ENCODE results near the gene NHSL2. TPM values are rescaled to one million over a fixed set of nuclear protein-coding genes. Genes with fewer than 3 reads are reported as not detected.

NHSL2 gene
- polyA plus RNA-seq, 3 donors: 16.6 to 39.8 (median 22.8) TPM

DNA sequence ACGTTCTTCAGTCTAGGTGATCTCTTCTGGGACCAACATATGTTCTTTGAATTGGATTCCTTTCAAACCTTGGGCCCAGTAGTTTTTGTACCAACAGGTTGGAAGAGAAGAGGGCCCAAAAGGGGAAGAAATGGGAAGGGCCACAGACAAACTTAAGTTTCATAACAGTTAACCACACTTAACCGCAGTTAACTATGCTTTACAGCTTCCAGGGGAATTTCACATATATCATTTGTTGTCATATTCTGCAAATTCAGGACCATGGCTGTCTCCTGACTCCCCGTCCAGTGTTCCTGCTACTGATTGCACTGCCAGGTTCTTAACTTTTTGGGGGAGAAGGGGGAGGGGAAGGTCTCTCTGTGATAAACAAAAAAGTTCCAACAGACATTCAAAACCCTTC lies 186.5 kb downstream of the NHSL2 start:
- Histone ChIP-seq H3K4me3 (replicated peaks in 1 of 3; ENCODE audit: low read depth in 2 of 3, low read length in 3 of 3) (peak overlapping the region in 1 of 3 experiments; percentile 29), H3K27ac (ENCODE audit: low read depth in 1 of 2, low read length in 2 of 2) (peak overlapping the region; percentile 77 to 83), H3K4me1 (ENCODE audit: control insufficient read depth in 1 of 2, insufficient read depth in 2 of 2, low read length in 2 of 2) (peaks cover 63 to 73% of the 10 kb centered on the region in 2 donors), H3K79me2 (ENCODE audit: insufficient read depth, low read length) (peaks cover 12% of the 10 kb centered on the region), H3K4me2 (replicated peaks; ENCODE audit: extremely low read depth, low read length, poor library complexity, severe bottlenecking) (peak overlapping the region; percentile 26), H3K36me3 (replicated peaks in 1 of 2; ENCODE audit: control insufficient read depth in 1 of 2, insufficient read depth in 2 of 2, low read length in 2 of 2) (no peaks in the 10 kb centered on the region), H3K9me3 (replicated peaks in 1 of 2; ENCODE audit: control insufficient read depth in 1 of 2, insufficient read depth in 1 of 2, low read length in 2 of 2) (no peaks in the 10 kb centered on the region), H3K27me3 (ENCODE audit: control insufficient read depth in 2 of 2, insufficient read depth in 2 of 2, low read length in 2 of 2) (peaks cover 0 to 8% of the 10 kb centered on the region in 2 donors), H4K20me1 (ENCODE audit: insufficient read depth, low read length) (no peaks in the 10 kb centered on the region), H3K9ac (ENCODE audit: insufficient read depth, low read length, poor library complexity, severe bottlenecking) (peak overlapping the region; percentile 2), H2AFZ (ENCODE audit: insufficient read depth, low read depth, low read length, poor library complexity, severe bottlenecking) (no peak overlapping the region)
- peaks cover 0 to 10% (median 3%) of the 10 kb centered on the region in 7 donors for H3K9me3 Mint-ChIP-seq
- peaks cover 52% of the 10 kb centered on the region for H3K4me1 Mint-ChIP-seq
- H3K36me3 Mint-ChIP-seq: no peaks in the 10 kb centered on the region
- peak; percentile 57 to 81 (median 77) for DNase-seq
- peak overlapping the region; percentile 95 to 98 (median 97) for H3K27ac Mint-ChIP-seq
- intact Hi-C loops (cut with micrococcal nuclease): no loop called here
- H3K27me3 Mint-ChIP-seq (ENCODE audit: low read depth in 3 of 3): peaks cover 0 to 29% (median 0%) of the 10 kb centered on the region in 3 donors
- H3K4me3 Mint-ChIP-seq: peak overlapping the region in 1 of 2 donors; percentile 51
- WGBS (ENCODE audit: insufficient coverage): no CpG with 5 or more reads among the region's 3 CpGs
- TF ChIP-seq, protein P1, sequence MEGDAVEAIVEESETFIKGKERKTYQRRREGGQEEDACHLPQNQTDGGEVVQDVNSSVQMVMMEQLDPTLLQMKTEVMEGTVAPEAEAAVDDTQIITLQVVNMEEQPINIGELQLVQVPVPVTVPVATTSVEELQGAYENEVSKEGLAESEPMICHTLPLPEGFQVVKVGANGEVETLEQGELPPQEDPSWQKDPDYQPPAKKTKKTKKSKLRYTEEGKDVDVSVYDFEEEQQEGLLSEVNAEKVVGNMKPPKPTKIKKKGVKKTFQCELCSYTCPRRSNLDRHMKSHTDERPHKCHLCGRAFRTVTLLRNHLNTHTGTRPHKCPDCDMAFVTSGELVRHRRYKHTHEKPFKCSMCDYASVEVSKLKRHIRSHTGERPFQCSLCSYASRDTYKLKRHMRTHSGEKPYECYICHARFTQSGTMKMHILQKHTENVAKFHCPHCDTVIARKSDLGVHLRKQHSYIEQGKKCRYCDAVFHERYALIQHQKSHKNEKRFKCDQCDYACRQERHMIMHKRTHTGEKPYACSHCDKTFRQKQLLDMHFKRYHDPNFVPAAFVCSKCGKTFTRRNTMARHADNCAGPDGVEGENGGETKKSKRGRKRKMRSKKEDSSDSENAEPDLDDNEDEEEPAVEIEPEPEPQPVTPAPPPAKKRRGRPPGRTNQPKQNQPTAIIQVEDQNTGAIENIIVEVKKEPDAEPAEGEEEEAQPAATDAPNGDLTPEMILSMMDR (IDR thresholded peaks at IDR 0.05): no peak

DNA sequence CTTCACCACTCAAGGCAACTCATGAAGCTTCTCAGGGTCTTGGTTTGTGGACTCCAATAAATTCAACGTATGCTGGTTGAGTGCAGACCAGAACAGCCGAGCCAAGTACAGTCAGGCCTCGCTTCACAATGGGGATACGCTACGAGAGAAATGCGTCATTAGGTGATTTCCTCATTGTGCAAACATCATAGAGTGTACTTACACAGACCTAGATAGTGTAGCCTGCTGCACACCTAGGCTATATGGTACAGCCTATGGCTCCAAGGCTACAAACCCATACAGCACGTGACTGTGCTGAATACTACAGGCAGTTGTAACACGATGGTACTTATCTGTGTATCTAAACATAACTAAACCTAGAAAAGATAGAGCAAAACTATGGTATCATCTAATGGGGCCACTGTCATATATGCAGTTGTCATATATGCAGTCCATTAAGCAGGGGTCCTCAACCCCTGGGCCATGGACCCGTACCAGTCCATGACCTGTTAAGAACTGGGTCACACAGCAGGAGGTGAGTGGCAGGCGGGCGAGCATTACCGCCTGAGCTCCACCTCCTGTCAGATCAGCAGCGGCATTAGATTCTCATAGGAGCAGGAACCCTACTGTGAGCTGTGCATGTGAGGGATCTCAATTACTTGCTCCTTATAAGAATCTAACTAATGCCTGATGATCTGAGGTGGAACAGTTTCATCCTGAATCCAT lies 189.6 kb downstream of the NHSL2 start:
- H2AFZ ChIP-seq (ENCODE audit: insufficient read depth, low read depth, low read length, poor library complexity, severe bottlenecking): no peak overlapping the region
- H3K4me2 ChIP-seq (replicated peaks; ENCODE audit: extremely low read depth, low read length, poor library complexity, severe bottlenecking): peak overlapping the region; percentile 73
- H4K20me1 ChIP-seq (ENCODE audit: insufficient read depth, low read length): no peaks in the 10 kb centered on the region
- peaks cover 84 to 97% of the 10 kb centered on the region in 2 donors for H3K4me1 ChIP-seq (ENCODE audit: control insufficient read depth in 1 of 2, insufficient read depth in 2 of 2, low read length in 2 of 2)
- DNase-seq: peak; percentile 63 to 86 (median 83)
- H3K79me2 ChIP-seq (ENCODE audit: insufficient read depth, low read length): peaks cover 43% of the 10 kb centered on the region
- TF ChIP-seq, protein P1 (IDR thresholded peaks at IDR 0.05): no peak
- no peaks in the 10 kb centered on the region for H3K36me3 ChIP-seq (replicated peaks in 1 of 2; ENCODE audit: control insufficient read depth in 1 of 2, insufficient read depth in 2 of 2, low read length in 2 of 2)
- peaks cover 0 to 8% (median 3%) of the 10 kb centered on the region in 7 donors for H3K9me3 Mint-ChIP-seq
- H3K9me3 ChIP-seq (replicated peaks in 1 of 2; ENCODE audit: control insufficient read depth in 1 of 2, insufficient read depth in 1 of 2, low read length in 2 of 2): no peaks in the 10 kb centered on the region
- peaks cover 69% of the 10 kb centered on the region for H3K4me1 Mint-ChIP-seq
- peak overlapping the region; percentile 96 to 98 for H3K27ac ChIP-seq (ENCODE audit: low read depth in 1 of 2, low read length in 2 of 2)
- peak overlapping the region; percentile 97 to 99 (median 98) for H3K27ac Mint-ChIP-seq
- peaks cover 0 to 34% (median 0%) of the 10 kb centered on the region in 3 donors for H3K27me3 Mint-ChIP-seq (ENCODE audit: low read depth in 3 of 3)
- peaks cover 7 to 14% of the 10 kb centered on the region in 2 donors for H3K36me3 Mint-ChIP-seq
- no CpG with 5 or more reads among the region's 13 CpGs for WGBS (ENCODE audit: insufficient coverage)
- H3K27me3 ChIP-seq (ENCODE audit: control insufficient read depth in 2 of 2, insufficient read depth in 2 of 2, low read length in 2 of 2): peaks cover 0 to 4% of the 10 kb centered on the region in 2 donors
- peak overlapping the region in 1 of 2 donors; percentile 89 for H3K4me3 Mint-ChIP-seq
- peak overlapping the region; percentile 68 for H3K9ac ChIP-seq (ENCODE audit: insufficient read depth, low read length, poor library complexity, severe bottlenecking)
- no peak overlapping the region for H3K4me3 ChIP-seq (replicated peaks in 1 of 3; ENCODE audit: low read depth in 2 of 3, low read length in 3 of 3)
- intact Hi-C loops (cut with micrococcal nuclease): no loop called here
